GM12878 (cell line): Measurements from ENCODE around the gene RPS6KL1. TPM values are rescaled to one million over a fixed set of nuclear protein-coding genes. Genes with fewer than 3 reads are reported as not detected.
A peak's percentile ranks its signal among the peaks of the same experiment; 100 is the strongest.

Source experiments
- BCL3 ChIP-seq: IDR thresholded peaks from 2 replicates; pipeline ENCODE4 v1.6.1; 2011; ENCODE audit warnings: borderline replicate concordance, low read depth, mild to moderate bottlenecking, moderate library complexity, low read length; ENCODE audit not compliant: insufficient read depth, poor library complexity, severe bottlenecking
- BHLHE40 ChIP-seq, 2 experiments: fragments of 450-650 bp in 1 of 2; IDR thresholded peaks; 2 replicates each; pipeline ENCODE4 v1.6.1; 2011 to 2017; ENCODE audit warnings: low read depth in 2 of 2, borderline replicate concordance in 1 of 2, improper control_type of control experiment in 1 of 2, low read length in 1 of 2, mild to moderate bottlenecking in 1 of 2
- IRF3 ChIP-seq: fragments of 450-650 bp; IDR thresholded peaks from 2 replicates; pipeline ENCODE4 v1.6.1; 2014; ENCODE audit warnings: mild to moderate bottlenecking
- IRF5 ChIP-seq: fragments of 450-650 bp; IDR thresholded peaks from 2 replicates; pipeline ENCODE4 v1.6.1; 2017; ENCODE audit warnings: borderline replicate concordance
- PKNOX1 ChIP-seq: fragments of 450-650 bp; IDR thresholded peaks from 2 replicates; pipeline ENCODE4 v1.6.1; 2016; ENCODE audit warnings: mild to moderate bottlenecking
- USF1 ChIP-seq: IDR thresholded peaks from 2 replicates; pipeline ENCODE4 v1.6.1; 2011; ENCODE audit warnings: borderline replicate concordance, low read depth, mild to moderate bottlenecking, moderate library complexity, mixed read lengths, low read length; ENCODE audit not compliant: insufficient read depth; ENCODE audit errors: extremely low read length
- polyA plus RNA-seq, 11 experiments: library from polyadenylated mRNA; depleted of rRNA in 4 of 11; unstranded in 6 of 11; stranded (reverse) in 5 of 11; fragments of >200 nt; fragmentation: Nextera tagmentation in 4 of 11; fragmentation: Illumina TruSeq in 1 of 11; extraction: Ambion mirVana in 4 of 11; extraction: Trizol in 1 of 11; gene quantifications; 1 replicate in 1 of 11; 2 replicates in 10 of 11; pipeline versions ENCODE4 v1.2.1 to v1.2.3, GENCODE V29; 2011 to 2016; ENCODE audit warnings: inconsistent platforms in 2 of 11, missing spikeins in 2 of 11, low read depth in 1 of 11
- total RNA-seq, 4 experiments: library from RNA; depleted of rRNA in 3 of 4; stranded (reverse); fragments of >200 nt in 3 of 4; fragmentation: Illumina TruSeq in 1 of 4; extraction: Trizol in 1 of 4; gene quantifications; 2 replicates each; pipeline versions ENCODE4 v1.2.1 to v1.2.3, GENCODE V29; 2013 to 2021

The RPS6KL1 gene
- total and polyA plus RNA-seq, 10 of the 15 experiments (the other 5 are each of a cell fraction or from before 2014, with no cell fraction given) = 0.04 to 4.2 (median 2.0) TPM

GRCh38 chr14:74905595-74906142 lies 17.4 kb downstream of the RPS6KL1 start (continued):
- TF ChIP-seq USF1 (peak; percentile 48), BHLHE40 (IDR thresholded peaks at IDR 0.05; ENCODE audit: borderline replicate concordance in 1 of 2, low read depth in 2 of 2, low read length in 1 of 2) (peak; percentile 72 to 73), BCL3 (no peak), IRF3 (no peak), IRF5 (no peak), PKNOX1 (peak; percentile 34; the same call in 1 of the 2 replicates)
